H9 (cell line): ENCODE measurements around the gene NPM3. TPM values are rescaled to one million over a fixed set of nuclear protein-coding genes. Genes with fewer than 3 reads are reported as not detected.

Experiments used
- DNase-seq: peaks from one replicate; pipeline ENCODE4 v3.0.0-alpha.2; 2017
- H2AFZ ChIP-seq: one replicate; pipeline ENCODE4 v1.6.1; 2013; ENCODE audit warnings: mild to moderate bottlenecking, low read length, control low read depth, moderate library complexity
- H2AK5ac ChIP-seq: 2 replicates; pipeline ENCODE4 v1.6.1; 2013; ENCODE audit warnings: low read length, control low read depth, mixed read lengths; ENCODE audit not compliant: insufficient read length
- H2BK120ac ChIP-seq: one replicate; pipeline ENCODE4 v1.6.1; 2013; ENCODE audit warnings: low read depth, mild to moderate bottlenecking, low read length, control low read depth, inconsistent platforms; ENCODE audit not compliant: poor library complexity, severe bottlenecking
- H2BK12ac ChIP-seq: 2 replicates; pipeline ENCODE4 v1.6.1; 2013; ENCODE audit warnings: low read length, control low read depth, mixed read lengths, low read depth; ENCODE audit not compliant: insufficient read length
- H2BK15ac ChIP-seq: 2 replicates; pipeline ENCODE4 v1.6.1; 2013; ENCODE audit warnings: low read depth, low read length, control low read depth
- H2BK20ac ChIP-seq: one replicate; pipeline ENCODE4 v1.6.1; 2013; ENCODE audit warnings: low read depth, mild to moderate bottlenecking, low read length, control low read depth, inconsistent platforms; ENCODE audit not compliant: poor library complexity, severe bottlenecking
- H2BK5ac ChIP-seq: 2 replicates; pipeline ENCODE4 v1.6.1; 2013; ENCODE audit warnings: low read length, control low read depth, mixed read lengths; ENCODE audit not compliant: insufficient read length
- H3K14ac ChIP-seq: 2 replicates; pipeline ENCODE4 v1.6.1; 2013; ENCODE audit warnings: low read length, control low read depth; ENCODE audit not compliant: insufficient read depth
- H3K18ac ChIP-seq: 2 replicates; pipeline ENCODE4 v1.6.1; 2013; ENCODE audit warnings: low read depth, mild to moderate bottlenecking, mixed read lengths, low read length, control low read depth; ENCODE audit not compliant: insufficient read length
- H3K23ac ChIP-seq: 2 replicates; pipeline ENCODE4 v1.6.1; 2013; ENCODE audit warnings: low read length, control low read depth, mixed read lengths, low read depth; ENCODE audit not compliant: insufficient read length
- H3K23me2 ChIP-seq: 2 replicates; pipeline ENCODE4 v1.6.1; 2013; ENCODE audit warnings: low read depth, mild to moderate bottlenecking, mixed read lengths, low read length, control low read depth; ENCODE audit not compliant: insufficient read length, poor library complexity, severe bottlenecking
- H3K27ac ChIP-seq: 2 replicates; pipeline ENCODE4 v1.5.1; 2013; ENCODE audit warnings: low read length, control low read depth, mixed read lengths, low read depth; ENCODE audit not compliant: insufficient read length
- H3K27me3 ChIP-seq: 2 replicates; pipeline ENCODE4 v1.6.1; 2013; ENCODE audit warnings: low read length, control low read depth, inconsistent platforms; ENCODE audit not compliant: insufficient read depth
- H3K4ac ChIP-seq: 2 replicates; pipeline ENCODE4 v1.6.1; 2013; ENCODE audit warnings: low read depth, mild to moderate bottlenecking, control low read depth, inconsistent platforms, low read length, moderate library complexity
- H3K4me1 ChIP-seq: 2 replicates; pipeline ENCODE4 v1.6.1; 2013; ENCODE audit warnings: low read length, control low read depth, inconsistent platforms; ENCODE audit not compliant: insufficient read depth
- H3K4me2 ChIP-seq: 2 replicates; pipeline ENCODE4 v1.6.1; 2013; ENCODE audit warnings: low read length, control low read depth, mixed read lengths; ENCODE audit not compliant: insufficient read length, insufficient read depth
- H3K56ac ChIP-seq: 2 replicates; pipeline ENCODE4 v1.6.1; 2013; ENCODE audit warnings: low read depth, mild to moderate bottlenecking, mixed read lengths, low read length, control low read depth; ENCODE audit not compliant: insufficient read length
- H3K79me1 ChIP-seq: 2 replicates; pipeline ENCODE4 v1.6.1; 2013; ENCODE audit warnings: low read depth, mild to moderate bottlenecking, moderate library complexity, low read length, control low read depth, inconsistent platforms; ENCODE audit not compliant: insufficient read depth, poor library complexity, severe bottlenecking
- H3K79me2 ChIP-seq: 2 replicates; pipeline ENCODE4 v1.6.1; 2013; ENCODE audit warnings: low read length, control low read depth, inconsistent platforms; ENCODE audit not compliant: insufficient read depth
- H3K9ac ChIP-seq: 2 replicates; pipeline ENCODE4 v1.6.1; 2013; ENCODE audit warnings: low read length, control low read depth, mixed read lengths; ENCODE audit not compliant: insufficient read length; ENCODE audit errors: extremely low read depth
- H3K9me3 ChIP-seq: one replicate; pipeline ENCODE4 v1.6.1; 2013; ENCODE audit warnings: low read depth, low read length, inconsistent platforms; ENCODE audit not compliant: control insufficient read depth
- H3T11ph ChIP-seq: one replicate; pipeline ENCODE4 v1.6.1; 2013; ENCODE audit warnings: mild to moderate bottlenecking, low read length, control low read depth, inconsistent platforms
- H4K20me1 ChIP-seq: one replicate; pipeline ENCODE4 v1.6.1; 2013; ENCODE audit not compliant: control insufficient read depth, insufficient read length, insufficient read depth
- H4K5ac ChIP-seq: 2 replicates; pipeline ENCODE4 v1.6.1; 2013; ENCODE audit warnings: low read depth, mild to moderate bottlenecking, mixed read lengths, low read length, control low read depth; ENCODE audit not compliant: insufficient read length
- H4K8ac ChIP-seq: replicated peaks from 2 replicates; pipeline ENCODE4 v1.6.1; 2013; ENCODE audit warnings: low read length, control low read depth, mixed read lengths, low read depth; ENCODE audit not compliant: insufficient read length
- H4K91ac ChIP-seq: 2 replicates; pipeline ENCODE4 v1.6.1; 2013; ENCODE audit warnings: low read depth, mild to moderate bottlenecking, moderate library complexity, mixed read lengths, low read length, control low read depth; ENCODE audit not compliant: insufficient read length
- H3K27ac Mint-ChIP-seq, 3 experiments: 2 replicates in 2 of 3; 3 replicates in 1 of 3; pipeline ENCODE4 v1.8.0; 2020 to 2021; ENCODE audit warnings: mixed read lengths in 3 of 3, mild to moderate bottlenecking in 1 of 3, moderate library complexity in 1 of 3
- H3K27me3 Mint-ChIP-seq: 2 replicates; pipeline ENCODE4 v1.8.0; 2021; ENCODE audit warnings: low read depth, mild to moderate bottlenecking, moderate library complexity, mixed read lengths
- H3K36me3 Mint-ChIP-seq, 3 experiments: 2 replicates in 2 of 3; 3 replicates in 1 of 3; pipeline ENCODE4 v1.8.0; 2020 to 2021; ENCODE audit warnings: low read depth in 3 of 3, mixed read lengths in 3 of 3; ENCODE audit not compliant: insufficient read depth in 1 of 3
- H3K4me1 Mint-ChIP-seq, 2 experiments: 2 replicates each; pipeline ENCODE4 v1.8.0; 2020; ENCODE audit warnings: mixed read lengths in 2 of 2
- H3K4me3 Mint-ChIP-seq, 2 experiments: 2 replicates in 1 of 2; 3 replicates in 1 of 2; pipeline ENCODE4 v1.8.0; 2020 to 2021; ENCODE audit warnings: mild to moderate bottlenecking in 2 of 2, mixed read lengths in 2 of 2, moderate library complexity in 1 of 2
- H3K9me3 Mint-ChIP-seq, 2 experiments: 2 replicates in 1 of 2; 3 replicates in 1 of 2; pipeline ENCODE4 v1.8.0; 2020; ENCODE audit warnings: mild to moderate bottlenecking in 2 of 2, mixed read lengths in 2 of 2, moderate library complexity in 1 of 2
- WGBS: extraction: QIAGEN DNeasy Blood & Tissue Kit; methylation state at CpG from one replicate; pipeline ENCODE4 v1.1.7; 2013; ENCODE audit warnings: missing lambda C conversion rate, low lambda C conversion rate, mixed read lengths; ENCODE audit not compliant: insufficient read length; ENCODE audit errors: extremely low coverage; 5-methylcytosine and 5-hydroxymethylcytosine counted together
- total RNA-seq: library from RNA; stranded (reverse); gene quantifications from 2 replicates; pipeline ENCODE4 v1.2.1, GENCODE V29; 2021
- TF ChIP-seq, protein P1 (sequence below): fragments of 200-600 bp; sonication (generic); conservative IDR thresholded peaks from 3 replicates; pipeline ENCODE4 v1.8.0; 2021; ENCODE audit warnings: antibody characterized with exemption, mild to moderate bottlenecking

Gene NPM3
- total RNA-seq, 1 experiment from 2014 or later: 133 TPM

GRCh38 chr10:101763141-101763846 is 20.0 kb downstream of the NPM3 start:
- TF ChIP-seq, protein P1, sequence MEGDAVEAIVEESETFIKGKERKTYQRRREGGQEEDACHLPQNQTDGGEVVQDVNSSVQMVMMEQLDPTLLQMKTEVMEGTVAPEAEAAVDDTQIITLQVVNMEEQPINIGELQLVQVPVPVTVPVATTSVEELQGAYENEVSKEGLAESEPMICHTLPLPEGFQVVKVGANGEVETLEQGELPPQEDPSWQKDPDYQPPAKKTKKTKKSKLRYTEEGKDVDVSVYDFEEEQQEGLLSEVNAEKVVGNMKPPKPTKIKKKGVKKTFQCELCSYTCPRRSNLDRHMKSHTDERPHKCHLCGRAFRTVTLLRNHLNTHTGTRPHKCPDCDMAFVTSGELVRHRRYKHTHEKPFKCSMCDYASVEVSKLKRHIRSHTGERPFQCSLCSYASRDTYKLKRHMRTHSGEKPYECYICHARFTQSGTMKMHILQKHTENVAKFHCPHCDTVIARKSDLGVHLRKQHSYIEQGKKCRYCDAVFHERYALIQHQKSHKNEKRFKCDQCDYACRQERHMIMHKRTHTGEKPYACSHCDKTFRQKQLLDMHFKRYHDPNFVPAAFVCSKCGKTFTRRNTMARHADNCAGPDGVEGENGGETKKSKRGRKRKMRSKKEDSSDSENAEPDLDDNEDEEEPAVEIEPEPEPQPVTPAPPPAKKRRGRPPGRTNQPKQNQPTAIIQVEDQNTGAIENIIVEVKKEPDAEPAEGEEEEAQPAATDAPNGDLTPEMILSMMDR: no peak
- H2BK15ac ChIP-seq: no peak overlapping the region

More at GRCh38 chr10:101763141-101763846, 20.0 kb downstream of the NPM3 start:
- Mint-ChIP-seq H3K27ac (no peak overlapping the region), H3K9me3 (no peaks in the 10 kb centered on the region), H3K4me3 (no peak overlapping the region), H3K4me1 (peaks cover 12 to 29% of the 10 kb centered on the region in 2 experiments), H3K36me3 (no peaks in the 10 kb centered on the region), H3K27me3 (peaks cover 27% of the 10 kb centered on the region)
- no peak overlapping the region for H3K56ac ChIP-seq
- no peak overlapping the region for H4K8ac ChIP-seq
- H3K18ac ChIP-seq: no peak overlapping the region
- H3K9ac ChIP-seq: no peak overlapping the region
- no peak overlapping the region for H4K5ac ChIP-seq
- no peaks in the 10 kb centered on the region for H3K79me2 ChIP-seq
- no peak overlapping the region for H3K4ac ChIP-seq
- no CpG with 5 or more reads among the region's 10 CpGs for WGBS
- no peaks in the 10 kb centered on the region for H3K23me2 ChIP-seq
- DNase-seq: no peak
- H2BK20ac ChIP-seq: no peak overlapping the region
- no peak overlapping the region for H2AFZ ChIP-seq
- H3K9me3 ChIP-seq: no peaks in the 10 kb centered on the region
- H3T11ph ChIP-seq: no peak overlapping the region
- no peak overlapping the region for H2BK5ac ChIP-seq
- no peak overlapping the region for H2BK12ac ChIP-seq
- no peaks in the 10 kb centered on the region; the same call in 1 of the 2 replicates for H3K27me3 ChIP-seq
- no peaks in the 10 kb centered on the region for H3K79me1 ChIP-seq
- H3K4me2 ChIP-seq: no peak overlapping the region
- no peak overlapping the region for H2BK120ac ChIP-seq
- no peak overlapping the region for H2AK5ac ChIP-seq
- H4K20me1 ChIP-seq: no peaks in the 10 kb centered on the region
- H3K27ac ChIP-seq: no peak overlapping the region
- no peak overlapping the region for H3K14ac ChIP-seq
- H3K23ac ChIP-seq: no peak overlapping the region
- H4K91ac ChIP-seq: no peak overlapping the region
- H3K4me1 ChIP-seq: no peaks in the 10 kb centered on the region; the same call in 1 of the 2 replicates
